Naive thymus-derived CD4-positive, alpha-beta T cell (primary cell): ENCODE results near the gene DIPK2A. TPM values are rescaled to one million over a fixed set of nuclear protein-coding genes. Genes with fewer than 3 reads are reported as not detected.
A peak's percentile ranks its signal among the peaks of the same experiment; 100 is the strongest.

Source experiments
- ATAC-seq: fragments of 150-1000 bp; cut with Tn5 transposase; 2 replicates; pipeline ENCODE4 v1.10.0; 2021; ENCODE audit warnings: mild to moderate bottlenecking, moderate library complexity
- CTCF ChIA-PET: fragments of 350-600 bp; sonication (Branson Sonifier 250); formaldehyde crosslinking; loops from one replicate; lab custom pipeline; 2021; ENCODE audit warnings: antibody characterized with exemption; lab: Charles Lee
- POLR2A ChIA-PET: fragments of 350-600 bp; sonication (Branson Sonifier 250); formaldehyde crosslinking; loops from one replicate; lab custom pipeline; 2021; ENCODE audit warnings: antibody characterized with exemption, inconsistent platforms; lab: Charles Lee
- DNase-seq, 9 donors: peaks; one replicate each; pipeline versions ENCODE4 v3.0.0 to v3.0.0-alpha.2; 2020 to 2022; ENCODE audit warnings: mixed read lengths in 1 of 9
- H3K27ac ChIP-seq: one replicate; pipeline ENCODE4 v1.7.0; 2013; ENCODE audit warnings: mild to moderate bottlenecking, low read depth, low read length, moderate library complexity
- H3K27me3 ChIP-seq, 2 donors: one replicate each; pipeline ENCODE4 v1.7.0; 2013; ENCODE audit warnings: low read length in 2 of 2, mild to moderate bottlenecking in 2 of 2, moderate library complexity in 2 of 2; ENCODE audit not compliant: control insufficient read depth in 2 of 2, insufficient read depth in 2 of 2
- H3K36me3 ChIP-seq, 3 experiments: 1 replicate in 2 of 3; 2 replicates in 1 of 3; pipeline ENCODE4 v1.7.0; 2013; ENCODE audit warnings: low read length in 3 of 3, mild to moderate bottlenecking in 3 of 3, moderate library complexity in 1 of 3; ENCODE audit not compliant: insufficient read depth in 3 of 3, control insufficient read depth in 2 of 3
- H3K4me1 ChIP-seq, 2 donors: one replicate each; pipeline ENCODE4 v1.7.0; 2013; ENCODE audit warnings: low read length in 2 of 2, mild to moderate bottlenecking in 2 of 2, moderate library complexity in 1 of 2; ENCODE audit not compliant: control insufficient read depth in 2 of 2, insufficient read depth in 2 of 2
- H3K4me3 ChIP-seq: 2 replicates; pipeline ENCODE4 v1.7.0; 2013; ENCODE audit warnings: mild to moderate bottlenecking, low read length
- H3K9me3 ChIP-seq, 3 experiments: 1 replicate in 2 of 3; 2 replicates in 1 of 3; pipeline ENCODE4 v1.7.0; 2013; ENCODE audit warnings: low read length in 3 of 3; ENCODE audit not compliant: control insufficient read depth in 2 of 3
- H3K27ac Mint-ChIP-seq, 9 donors: one replicate each; pipeline ENCODE4 v1.8.0; 2020 to 2022; ENCODE audit warnings: mixed read lengths in 9 of 9, mild to moderate bottlenecking in 8 of 9, moderate library complexity in 5 of 9, inconsistent platforms in 2 of 9
- H3K27me3 Mint-ChIP-seq, 5 donors: one replicate each; pipeline ENCODE4 v1.8.0; 2021 to 2022; ENCODE audit warnings: mixed read lengths in 5 of 5, mild to moderate bottlenecking in 1 of 5
- H3K36me3 Mint-ChIP-seq, 5 donors: one replicate each; pipeline ENCODE4 v1.8.0; 2020 to 2022; ENCODE audit warnings: mixed read lengths in 5 of 5, mild to moderate bottlenecking in 3 of 5, inconsistent platforms in 1 of 5
- H3K4me1 Mint-ChIP-seq, 7 donors: one replicate each; pipeline ENCODE4 v1.8.0; 2020 to 2022; ENCODE audit warnings: mixed read lengths in 7 of 7, mild to moderate bottlenecking in 3 of 7, inconsistent platforms in 1 of 7
- H3K4me3 Mint-ChIP-seq, 10 donors: one replicate each; pipeline ENCODE4 v1.8.0; 2020 to 2022; ENCODE audit warnings: mild to moderate bottlenecking in 10 of 10, mixed read lengths in 10 of 10, moderate library complexity in 6 of 10, inconsistent platforms in 2 of 10
- H3K9me3 Mint-ChIP-seq, 11 donors: one replicate each; pipeline ENCODE4 v1.8.0; 2020 to 2022; ENCODE audit warnings: mixed read lengths in 11 of 11, mild to moderate bottlenecking in 4 of 11, inconsistent platforms in 1 of 11, moderate library complexity in 1 of 11
- intact Hi-C, 2 donors: fragments of 100-400 bp; cut with micrococcal nuclease; formaldehyde crosslinking; loops; one replicate each; pipeline ENCODE4 v1.15.1; 2023
- polyA plus RNA-seq, 2 donors: library from polyadenylated mRNA; unstranded; fragments of 300-500 nt; fragmentation: Illumina TruSeq; gene quantifications; one replicate each; pipeline ENCODE4 v1.2.3, GENCODE V29; 2021
- total RNA-seq, 6 experiments: library from RNA in 5 of 6; stranded (reverse) in 5 of 6; gene quantifications; 1 replicate in 5 of 6; 2 replicates in 1 of 6; pipeline ENCODE4 v1.2.3 and lab custom pipeline; 2021 to 2026

The DIPK2A gene
- total and polyA plus RNA-seq, 7 experiments from 2014 or later, result 5.1 to 29.2 (median 18.6) TPM

- ChIA-PET CTCF (no interaction called here), POLR2A (no interaction called here)
These were observed 20.1 kb downstream of the DIPK2A start for GRCh38 chr3:143991713-143992112.

DNA sequence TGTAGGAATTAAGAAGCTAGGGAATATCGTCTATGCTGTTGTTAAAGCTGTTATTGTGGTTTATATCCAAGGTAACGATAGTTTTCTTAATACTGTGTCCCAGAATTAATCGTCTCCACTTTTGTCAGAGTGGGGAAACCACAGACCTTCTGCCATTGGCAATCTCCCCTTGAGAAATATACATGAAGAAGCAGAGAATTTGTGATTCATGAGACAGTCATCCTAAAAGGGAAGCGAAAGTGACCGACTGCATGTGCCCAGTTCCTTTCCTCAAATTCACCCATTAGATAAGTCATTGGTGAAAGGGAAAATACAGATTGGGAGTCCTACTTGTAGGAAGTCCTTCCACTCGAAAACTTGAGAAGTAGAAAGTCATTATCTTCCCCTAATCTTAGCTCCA, 26.6 kb downstream of the DIPK2A start:
- Mint-ChIP-seq H3K9me3 (no peaks in the 10 kb centered on the region), H3K36me3 (peaks cover 0 to 17% (median 11%) of the 10 kb centered on the region in 5 donors), H3K27me3 (no peaks in the 10 kb centered on the region), H3K4me1 (peaks cover 0 to 13% (median 0%) of the 10 kb centered on the region in 7 donors), H3K4me3 (no peak overlapping the region), H3K27ac (no peak overlapping the region)
- ChIA-PET POLR2A (no interaction called here), CTCF (no interaction called here)
- Histone ChIP-seq H3K27ac (no peak overlapping the region), H3K4me3 (no peak overlapping the region), H3K27me3 (no peaks in the 10 kb centered on the region), H3K36me3 (no peaks in the 10 kb centered on the region), H3K4me1 (no peaks in the 10 kb centered on the region), H3K9me3 (no peaks in the 10 kb centered on the region)
- peak; percentile 82 for ATAC-seq
- intact Hi-C loops, result no loop called here
- DNase-seq, result no peak

More at GRCh38 chr3:143991713-143992112, 20.1 kb downstream of the DIPK2A start:
- DNase-seq (no peak), ATAC-seq (no peak)
- Histone ChIP-seq H3K9me3 (no peaks in the 10 kb centered on the region), H3K36me3 (peaks cover 0 to 4% (median 0%) of the 10 kb centered on the region in 3 experiments), H3K4me1 (no peaks in the 10 kb centered on the region), H3K4me3 (no peak overlapping the region), H3K27me3 (no peaks in the 10 kb centered on the region), H3K27ac (no peak overlapping the region)
- Mint-ChIP-seq H3K27me3 (no peaks in the 10 kb centered on the region), H3K36me3 (peaks cover 4 to 47% (median 44%) of the 10 kb centered on the region in 5 donors), H3K27ac (no peak overlapping the region), H3K9me3 (no peaks in the 10 kb centered on the region), H3K4me1 (peaks cover 3 to 28% (median 16%) of the 10 kb centered on the region in 7 donors), H3K4me3 (no peak overlapping the region)
- intact Hi-C loops, result no loop called here

DNA sequence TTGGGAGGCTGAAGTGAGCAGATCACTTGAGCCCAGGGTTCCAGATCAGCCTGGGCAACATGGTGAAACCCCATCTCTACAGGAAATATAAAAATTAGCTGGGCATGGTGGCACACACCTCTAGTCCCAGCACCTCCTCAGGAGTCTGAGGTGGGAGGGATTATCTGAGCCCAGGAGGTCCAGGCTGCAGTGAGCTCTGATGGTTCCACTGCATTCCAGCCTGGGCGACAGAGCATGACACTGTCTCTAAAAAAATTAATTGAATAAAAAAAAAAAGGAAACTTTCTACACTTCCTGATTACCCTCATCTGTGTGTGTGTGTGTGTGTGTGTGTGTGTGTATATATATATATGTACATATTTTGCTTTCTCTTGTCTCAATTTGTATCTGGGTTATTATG, 31.4 kb downstream of the DIPK2A start:
- Histone ChIP-seq H3K9me3 (no peaks in the 10 kb centered on the region), H3K27ac (no peak overlapping the region), H3K4me3 (no peak overlapping the region), H3K27me3 (no peaks in the 10 kb centered on the region), H3K4me1 (no peaks in the 10 kb centered on the region), H3K36me3 (no peaks in the 10 kb centered on the region)
- peaks cover 0 to 8% (median 0%) of the 10 kb centered on the region in 7 donors for H3K4me1 Mint-ChIP-seq
- no peaks in the 10 kb centered on the region for H3K27me3 Mint-ChIP-seq
- POLR2A ChIA-PET, result no interaction called here
- CTCF ChIA-PET, result no interaction called here
- no peak overlapping the region for H3K27ac Mint-ChIP-seq
- ATAC-seq (no peak), DNase-seq (no peak)
- intact Hi-C loops, result no loop called here
- H3K4me3 Mint-ChIP-seq, result no peak overlapping the region
- H3K36me3 Mint-ChIP-seq, result peaks cover 0 to 9% (median 0%) of the 10 kb centered on the region in 5 donors
- no peaks in the 10 kb centered on the region for H3K9me3 Mint-ChIP-seq

- no peak overlapping the region for H3K4me3 ChIP-seq
- H3K27me3 ChIP-seq, result no peaks in the 10 kb centered on the region
- POLR2A ChIA-PET, result no interaction called here
- intact Hi-C loops, result no loop called here
- H3K4me3 Mint-ChIP-seq, result no peak overlapping the region
- DNase-seq, result no peak
- no peak for ATAC-seq
- no peaks in the 10 kb centered on the region for H3K4me1 Mint-ChIP-seq
- H3K27me3 Mint-ChIP-seq, result no peaks in the 10 kb centered on the region
- CTCF ChIA-PET, result no interaction called here
- no peaks in the 10 kb centered on the region for H3K4me1 ChIP-seq
- no peaks in the 10 kb centered on the region for H3K9me3 Mint-ChIP-seq
- no peak overlapping the region for H3K27ac ChIP-seq
- no peaks in the 10 kb centered on the region for H3K36me3 ChIP-seq
- H3K9me3 ChIP-seq, result no peaks in the 10 kb centered on the region
- H3K36me3 Mint-ChIP-seq, result peaks cover 0 to 3% (median 0%) of the 10 kb centered on the region in 5 donors
- no peak overlapping the region for H3K27ac Mint-ChIP-seq
These were observed 38.7 kb downstream of the DIPK2A start for GRCh38 chr3:144010371-144010770.

DNA sequence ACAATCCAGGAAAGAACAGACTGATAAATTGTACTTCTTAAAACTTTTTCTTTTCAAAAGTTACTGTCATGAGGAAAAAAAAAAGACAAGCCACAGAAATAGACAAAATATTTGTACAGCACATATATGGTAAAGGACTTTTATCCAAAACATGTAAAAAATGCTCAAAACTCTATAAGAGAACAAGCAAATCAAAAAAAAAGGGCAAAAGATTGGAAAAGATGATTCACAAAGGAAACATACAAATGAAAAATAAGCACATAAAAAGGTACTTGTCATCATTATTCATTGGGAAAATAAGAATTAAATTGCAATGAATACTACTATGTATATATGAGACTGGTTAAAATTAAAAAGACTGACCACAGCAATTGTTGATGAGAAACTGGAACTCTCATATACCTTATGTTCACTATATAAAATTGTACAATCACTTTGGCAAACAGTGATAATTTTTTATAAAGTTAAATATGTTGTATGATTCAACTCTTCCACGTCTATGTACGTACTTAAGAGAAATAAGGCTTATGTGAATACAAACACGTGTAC, 39.7 kb downstream of the DIPK2A start:
- intact Hi-C loops, result no loop called here
- no peaks in the 10 kb centered on the region for H3K27me3 Mint-ChIP-seq
- ChIA-PET POLR2A (no interaction called here), CTCF (no interaction called here)
- no peak overlapping the region for H3K4me3 Mint-ChIP-seq
- Histone ChIP-seq H3K4me3 (no peak overlapping the region), H3K9me3 (no peaks in the 10 kb centered on the region), H3K4me1 (no peaks in the 10 kb centered on the region), H3K27ac (no peak overlapping the region), H3K27me3 (no peaks in the 10 kb centered on the region), H3K36me3 (no peaks in the 10 kb centered on the region)
- no peaks in the 10 kb centered on the region for H3K4me1 Mint-ChIP-seq
- DNase-seq, result no peak
- no peaks in the 10 kb centered on the region for H3K9me3 Mint-ChIP-seq
- H3K36me3 Mint-ChIP-seq, result peaks cover 0 to 3% (median 0%) of the 10 kb centered on the region in 5 donors
- ATAC-seq, result no peak
- H3K27ac Mint-ChIP-seq, result no peak overlapping the region

GRCh38 chr3:144015133-144015532, 43.5 kb downstream of the DIPK2A start:
- no peak overlapping the region for H3K4me3 Mint-ChIP-seq

GRCh38 chr3:144018776-144019175, 47.2 kb downstream of the DIPK2A start:
- peaks cover 0 to 9% (median 3%) of the 10 kb centered on the region in 5 donors for H3K36me3 Mint-ChIP-seq
- peaks cover 0 to 9% (median 2%) of the 10 kb centered on the region in 11 donors for H3K9me3 Mint-ChIP-seq
- ChIA-PET CTCF (no interaction called here), POLR2A (no interaction called here)
- Histone ChIP-seq H3K4me3 (no peak overlapping the region), H3K4me1 (no peaks in the 10 kb centered on the region), H3K27ac (no peak overlapping the region), H3K9me3 (no peaks in the 10 kb centered on the region), H3K36me3 (no peaks in the 10 kb centered on the region), H3K27me3 (no peaks in the 10 kb centered on the region)
- peaks cover 0 to 11% (median 4%) of the 10 kb centered on the region in 5 donors for H3K27me3 Mint-ChIP-seq
- DNase-seq (no peak), ATAC-seq (no peak)
- intact Hi-C loops, result no loop called here
- H3K4me1 Mint-ChIP-seq, result no peaks in the 10 kb centered on the region
- H3K27ac Mint-ChIP-seq, result no peak overlapping the region
- H3K4me3 Mint-ChIP-seq, result no peak overlapping the region

More at GRCh38 chr3:144015133-144015532, 43.5 kb downstream of the DIPK2A start:
- no peaks in the 10 kb centered on the region for H3K36me3 ChIP-seq
- H3K4me1 ChIP-seq, result no peaks in the 10 kb centered on the region
- ATAC-seq, result no peak
- no peak overlapping the region for H3K27ac Mint-ChIP-seq
- H3K9me3 ChIP-seq, result no peaks in the 10 kb centered on the region
- H3K4me1 Mint-ChIP-seq, result no peaks in the 10 kb centered on the region
- DNase-seq, result no peak
- ChIA-PET POLR2A (no interaction called here), CTCF (no interaction called here)
- H3K27me3 ChIP-seq, result no peaks in the 10 kb centered on the region
- peaks cover 0 to 6% (median 3%) of the 10 kb centered on the region in 5 donors for H3K36me3 Mint-ChIP-seq
- no peak overlapping the region for H3K27ac ChIP-seq
- H3K9me3 Mint-ChIP-seq, result peaks cover 0 to 6% (median 0%) of the 10 kb centered on the region in 11 donors
- intact Hi-C loops, result no loop called here
- H3K4me3 ChIP-seq, result no peak overlapping the region
- H3K27me3 Mint-ChIP-seq, result peaks cover 0 to 5% (median 0%) of the 10 kb centered on the region in 5 donors
